HG03442 (cell line): ENCODE measurements around the gene YJEFN3.
A peak's percentile ranks its signal among the peaks of the same experiment; 100 is the strongest.

ENCODE experiments used
- ATAC-seq: cut with Tn5 transposase; IDR thresholded peaks from one replicate; pipeline ENCODE4 v1.9.1; 2021; ENCODE audit warnings: mild to moderate bottlenecking, moderate library complexity; ENCODE audit not compliant: unreplicated experiment

YJEFN3 gene

DNA sequence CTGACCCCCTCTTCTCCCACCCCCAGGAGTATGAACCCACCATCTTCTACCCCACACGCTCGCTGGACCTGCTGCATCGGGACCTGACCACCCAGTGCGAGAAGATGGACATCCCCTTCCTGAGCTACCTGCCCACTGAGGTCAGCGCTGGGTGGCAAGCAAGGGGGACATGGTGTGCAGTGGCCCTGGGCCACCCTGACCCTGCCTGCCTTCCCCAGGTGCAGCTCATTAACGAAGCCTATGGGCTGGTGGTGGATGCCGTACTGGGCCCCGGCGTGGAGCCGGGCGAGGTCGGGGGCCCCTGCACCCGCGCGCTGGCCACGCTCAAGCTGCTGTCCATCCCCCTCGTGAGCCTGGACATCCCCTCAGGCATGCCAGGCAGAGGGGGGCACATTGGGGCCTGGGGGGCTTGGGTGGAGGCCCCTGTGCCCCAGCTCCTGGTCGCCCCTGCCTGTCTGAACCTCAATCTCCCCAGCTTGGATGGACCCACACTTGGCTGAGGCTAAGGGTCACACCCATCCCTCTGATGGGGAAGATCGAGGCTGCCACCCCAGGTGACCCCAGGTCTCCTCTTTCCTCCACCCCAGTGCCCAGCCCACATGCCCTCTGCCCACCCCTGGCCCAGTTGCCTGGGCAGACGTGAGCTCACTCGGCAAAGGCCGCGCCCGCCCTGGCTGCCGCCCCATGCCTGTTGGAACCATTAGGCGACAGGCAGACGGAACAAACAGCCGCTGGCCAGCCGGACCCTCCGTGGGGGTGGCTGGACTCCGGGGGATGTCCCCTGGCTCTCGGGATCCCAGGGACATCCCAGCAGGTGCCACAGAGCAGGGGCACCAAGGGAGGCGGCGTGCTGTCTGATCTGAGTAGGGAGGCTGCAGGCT, 6.8 kb downstream of the YJEFN3 start:
- ATAC-seq: no peak

GRCh38 chr19:19537075-19538048, 8.7 kb downstream of the YJEFN3 start:
- ATAC-seq: no peak

DNA sequence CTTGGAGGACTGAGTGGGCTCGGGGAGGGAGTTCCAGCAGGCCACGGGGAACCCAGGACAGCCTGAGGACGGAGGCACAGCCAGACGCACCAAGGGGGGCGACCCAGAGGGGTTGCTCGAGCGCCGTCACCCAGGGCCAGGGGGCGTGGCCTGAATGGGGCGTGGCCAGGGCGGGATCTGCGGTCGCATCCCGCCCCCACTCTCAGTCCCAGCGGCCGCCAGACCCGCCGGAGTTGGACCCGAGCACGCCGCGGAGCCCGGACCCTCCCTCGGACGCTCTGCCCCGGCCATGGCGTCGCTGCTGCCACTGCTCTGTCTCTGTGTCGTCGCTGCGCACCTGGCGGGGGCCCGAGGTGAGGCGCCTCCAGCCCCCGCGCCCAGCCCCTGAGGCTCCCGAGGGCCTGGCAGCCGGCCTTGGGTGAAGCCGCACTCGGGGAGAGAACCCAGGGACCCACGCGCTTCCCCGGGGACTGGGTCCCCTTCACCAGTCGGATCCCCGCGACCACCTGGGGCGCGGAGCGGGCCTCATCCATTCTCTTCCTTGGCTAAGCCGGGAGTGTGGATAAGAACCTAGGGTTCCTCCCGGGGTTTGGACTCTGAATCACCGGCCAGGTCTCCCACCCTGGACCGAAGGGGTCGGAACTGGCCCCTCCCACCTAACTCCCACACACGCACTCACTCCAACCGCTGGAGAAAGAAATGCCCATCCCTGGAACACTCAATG, 9.5 kb downstream of the YJEFN3 start, which contains the start of gene CILP2:
TSS of gene CILP2 (plus strand) at position 205 of the 724 bp plus-strand sequence. CDS start at position 290, 85 bp downstream.
- no peak for ATAC-seq

- no peak for ATAC-seq
Observed at GRCh38 chr19:19538785-19539166, 10.1 kb downstream of the YJEFN3 start.

DNA sequence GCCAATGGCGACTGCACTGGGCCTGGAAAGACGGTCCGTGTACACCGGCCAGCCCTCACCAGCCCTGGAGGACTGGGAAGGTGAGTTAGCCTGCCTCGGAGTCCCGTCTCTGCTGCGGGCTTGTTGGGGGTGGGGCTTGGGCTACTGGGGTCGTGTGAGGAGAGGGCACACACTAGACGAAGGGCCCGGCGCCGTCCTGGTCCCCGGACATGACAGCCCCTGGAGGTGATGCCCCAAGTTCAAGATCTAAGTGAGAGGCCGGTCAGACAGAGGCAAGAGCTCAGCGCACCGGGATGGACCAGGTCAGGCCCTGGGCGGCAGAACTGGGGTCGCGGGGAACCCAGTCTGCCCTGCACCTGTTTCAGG, 11.0 kb downstream of the YJEFN3 start:
- ATAC-seq: no peak

DNA sequence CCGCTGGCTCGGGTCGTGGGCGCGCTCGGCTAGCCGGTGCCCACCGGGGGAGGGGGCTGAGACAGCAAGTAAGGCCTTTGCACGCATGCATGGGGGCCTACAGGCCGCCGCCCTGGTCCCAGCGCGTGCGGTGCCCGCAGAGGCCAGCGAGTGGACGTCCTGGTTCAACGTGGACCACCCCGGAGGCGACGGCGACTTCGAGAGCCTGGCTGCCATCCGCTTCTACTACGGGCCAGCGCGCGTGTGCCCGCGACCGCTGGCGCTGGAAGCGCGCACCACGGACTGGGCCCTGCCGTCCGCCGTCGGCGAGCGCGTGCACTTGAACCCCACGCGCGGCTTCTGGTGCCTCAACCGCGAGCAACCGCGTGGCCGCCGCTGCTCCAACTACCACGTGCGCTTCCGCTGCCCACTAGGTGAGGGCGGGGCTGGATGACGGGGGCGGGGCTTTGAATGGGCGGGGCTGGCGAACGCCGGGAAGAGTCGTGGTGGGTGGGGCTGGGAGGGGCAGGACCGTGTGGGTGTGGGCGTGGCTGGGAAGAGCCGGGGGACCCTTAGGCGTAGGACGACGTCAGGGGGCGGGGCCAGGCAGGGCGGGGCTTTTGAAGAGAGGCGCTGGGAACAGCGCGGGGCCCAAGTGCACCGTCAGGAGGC, 11.5 kb downstream of the YJEFN3 start:
- no peak for ATAC-seq

DNA sequence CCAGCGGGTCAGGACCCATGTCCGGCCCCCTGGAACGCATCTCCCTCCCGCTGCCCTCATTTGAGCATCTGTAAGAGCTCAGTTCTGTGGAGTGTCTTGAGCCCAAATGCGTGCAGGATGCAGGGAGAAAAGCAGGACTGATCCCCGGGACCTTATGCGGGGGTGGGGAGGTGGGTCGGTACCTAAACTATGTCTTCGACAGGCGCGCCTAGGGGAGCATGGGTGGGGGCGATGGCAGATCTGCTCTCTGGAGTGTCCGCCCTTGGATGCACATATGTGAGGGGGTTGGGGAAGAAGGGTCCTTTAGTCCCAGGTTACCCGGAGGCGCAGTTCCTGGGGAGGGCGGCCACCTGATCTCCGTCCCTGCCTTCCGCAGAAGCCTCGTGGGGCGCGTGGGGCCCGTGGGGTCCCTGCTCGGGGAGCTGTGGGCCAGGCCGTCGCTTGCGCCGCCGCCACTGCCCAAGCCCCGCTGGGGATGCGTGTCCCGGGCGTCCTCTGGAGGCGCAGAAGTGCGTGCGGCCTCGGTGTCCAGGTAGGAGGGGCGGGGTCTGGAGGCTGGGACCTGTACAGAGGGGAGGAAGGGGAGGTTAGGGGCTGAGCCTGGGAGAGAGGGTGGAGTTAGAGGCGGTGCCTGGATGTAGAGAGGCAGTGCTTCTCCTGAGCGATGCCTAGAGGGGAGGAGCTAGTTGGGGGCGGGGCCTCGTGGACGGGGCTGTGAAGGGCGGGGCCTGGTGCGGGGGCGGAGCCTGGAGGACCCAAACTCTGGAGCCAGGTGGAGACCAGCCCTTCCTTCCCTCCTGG, 12.2 kb downstream of the YJEFN3 start:
- peak; percentile 57 for ATAC-seq

GRCh38 chr19:19541616-19542015, 12.9 kb downstream of the YJEFN3 start:
- no peak for ATAC-seq

DNA sequence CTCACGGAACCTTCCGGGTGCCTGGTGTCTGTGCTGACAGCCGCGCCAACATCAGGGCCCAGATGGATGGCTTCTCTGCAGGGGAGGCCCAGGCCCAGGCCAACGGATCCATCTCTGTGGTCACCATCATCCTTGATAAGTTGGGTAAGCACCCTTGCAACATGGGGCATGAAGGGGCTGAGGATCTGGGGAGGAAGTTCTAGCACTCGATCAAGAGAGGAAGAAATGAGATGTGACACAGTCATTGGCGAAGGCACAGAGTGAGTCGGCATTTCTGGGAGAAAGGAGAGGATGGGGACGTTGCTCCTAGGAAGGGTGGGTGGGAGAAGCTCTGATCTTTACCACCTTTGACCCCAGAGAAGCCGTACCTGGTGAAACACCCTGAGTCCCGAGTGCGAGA, 13.8 kb downstream of the YJEFN3 start:
- no peak for ATAC-seq

- no peak for ATAC-seq
Observed at GRCh38 chr19:19543101-19543500, 14.4 kb downstream of the YJEFN3 start.

DNA sequence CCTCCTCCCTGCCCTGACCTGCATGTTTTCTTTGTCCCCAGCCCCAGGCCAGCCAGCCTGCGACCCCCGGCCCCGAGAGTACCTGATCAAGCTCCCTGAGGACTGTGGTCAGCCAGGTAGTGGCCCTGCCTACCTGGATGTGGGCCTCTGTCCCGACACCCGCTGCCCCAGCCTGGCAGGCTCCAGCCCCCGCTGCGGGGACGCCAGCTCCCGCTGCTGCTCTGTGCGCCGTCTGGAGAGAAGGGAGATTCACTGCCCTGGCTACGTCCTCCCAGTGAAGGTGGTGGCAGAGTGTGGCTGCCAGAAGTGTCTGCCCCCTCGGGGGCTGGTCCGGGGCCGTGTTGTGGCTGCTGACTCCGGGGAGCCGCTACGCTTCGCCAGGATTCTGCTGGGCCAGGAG, 14.9 kb downstream of the YJEFN3 start:
- ATAC-seq: no peak

GRCh38 chr19:19544257-19544953, 15.7 kb downstream of the YJEFN3 start:
- ATAC-seq: no peak

- no peak for ATAC-seq
Observed at GRCh38 chr19:19544954-19545591, 16.4 kb downstream of the YJEFN3 start.

DNA sequence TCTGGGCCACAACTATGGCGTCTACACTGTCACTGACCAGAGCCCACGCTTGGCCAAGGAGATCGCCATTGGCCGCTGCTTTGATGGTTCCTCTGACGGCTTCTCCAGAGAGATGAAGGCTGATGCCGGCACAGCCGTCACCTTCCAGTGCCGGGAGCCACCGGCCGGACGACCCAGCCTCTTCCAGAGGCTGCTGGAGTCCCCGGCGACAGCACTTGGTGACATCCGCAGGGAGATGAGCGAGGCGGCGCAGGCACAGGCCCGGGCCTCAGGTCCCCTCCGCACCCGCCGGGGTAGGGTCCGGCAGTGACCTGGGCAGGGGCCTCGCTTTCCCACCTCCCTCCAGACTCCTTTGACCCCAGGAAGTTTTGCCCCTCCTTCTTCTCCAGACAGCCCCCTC, 17.0 kb downstream of the YJEFN3 start:
- no peak for ATAC-seq

GRCh38 chr19:19546751-19547162, 18.0 kb downstream of the YJEFN3 start:
- ATAC-seq: no peak

GRCh38 chr19:19547674-19548336, 19.1 kb downstream of the YJEFN3 start:
- no peak for ATAC-seq

- no peak for ATAC-seq
Observed at GRCh38 chr19:19548915-19549759, 20.4 kb downstream of the YJEFN3 start.
